Chondrocyte (in vitro differentiated cells): Measurements from ENCODE around the gene ZBTB2. TPM values are rescaled to one million over a fixed set of nuclear protein-coding genes. Genes with fewer than 3 reads are reported as not detected.
"Not testable (repeated sequence)": the region's sequence is repeated elsewhere in the genome, so short reads cannot be mapped to it uniquely, and the experiment has no call there.

ENCODE experiments used
- DNase-seq: peaks from one replicate; pipeline ENCODE4 v3.0.0; 2021; ENCODE audit warnings: mixed read lengths, low spot score
- H3K27ac Mint-ChIP-seq: one replicate; pipeline ENCODE4 v1.8.0; 2021; ENCODE audit warnings: mild to moderate bottlenecking, moderate library complexity, mixed read lengths; ENCODE audit not compliant: unreplicated experiment
- H3K27me3 Mint-ChIP-seq: 2 replicates; pipeline ENCODE4 v1.8.0; 2021; ENCODE audit warnings: low read depth, mixed read lengths
- H3K36me3 Mint-ChIP-seq: 2 replicates; pipeline ENCODE4 v1.8.0; 2021; ENCODE audit warnings: low read depth, mixed read lengths
- H3K4me1 Mint-ChIP-seq: 2 replicates; pipeline ENCODE4 v1.8.0; 2021; ENCODE audit warnings: low read depth, mild to moderate bottlenecking, mixed read lengths
- H3K4me3 Mint-ChIP-seq: one replicate; pipeline ENCODE4 v1.8.0; 2021; ENCODE audit warnings: mild to moderate bottlenecking, moderate library complexity, mixed read lengths; ENCODE audit not compliant: unreplicated experiment
- H3K9me3 Mint-ChIP-seq: 2 replicates; pipeline ENCODE4 v1.8.0; 2021; ENCODE audit warnings: low read depth, mixed read lengths
- CTCF ChIP-seq: fragments of 200-600 bp; sonication (generic); IDR thresholded peaks from 2 replicates; pipeline ENCODE4 v1.5.0; 2021; ENCODE audit warnings: antibody characterized with exemption, mild to moderate bottlenecking, moderate library complexity
- total RNA-seq: library from RNA; stranded (reverse); gene quantifications from 3 replicates; pipeline ENCODE4 v1.2.1, GENCODE V29; 2021

Gene ZBTB2
- total RNA-seq, 1 donor from 2014 or later: 10.1 TPM

GRCh38 chr6:151317103-151317994 is 74.0 kb downstream of the ZBTB2 start:
- Mint-ChIP-seq H3K4me1 (peaks cover 55% of the 10 kb centered on the region), H3K4me3 (peak overlapping the region; percentile 35), H3K36me3 (peaks cover 8% of the 10 kb centered on the region), H3K27ac (peak overlapping the region; percentile 85), H3K9me3 (peaks cover 3% of the 10 kb centered on the region), H3K27me3 (no peaks in the 10 kb centered on the region)
- TF ChIP-seq CTCF: no peak
- DNase-seq: no peak

GRCh38 chr6:151315661-151316060 is 75.7 kb downstream of the ZBTB2 start:
- Mint-ChIP-seq H3K4me1 (peaks cover 55% of the 10 kb centered on the region), H3K36me3 (peaks cover 14% of the 10 kb centered on the region)
- DNase-seq, H3K4me3 Mint-ChIP-seq, H3K27me3 Mint-ChIP-seq, H3K27ac Mint-ChIP-seq, H3K9me3 Mint-ChIP-seq: not testable (repeated sequence)

Other genes starting within 250 kb of the ZBTB2 start
- 75.5 to 184 TPM (median 176 TPM) in 3 replicates for gene AKAP12, start 151.6 kb downstream of the ZBTB2 start, total RNA-seq
- 19.3 to 42.8 TPM (median 42.5 TPM) in 3 replicates for gene RMND1, start 60.6 kb upstream of the ZBTB2 start, total RNA-seq
- 0.20 to 0.67 TPM (median 0.60 TPM) in 3 replicates for gene CCDC170, start 102.5 kb upstream of the ZBTB2 start, total RNA-seq